Femur (tissue), 1 donor: Measurements from ENCODE around the gene ATP6V1G3.
A peak's percentile ranks its signal among the peaks of the same experiment; 100 is the strongest.
"Not testable (repeated sequence)": the region's sequence is repeated elsewhere in the genome, so short reads cannot be mapped to it uniquely, and the experiment has no call there.

Experiments
- DNase-seq: peaks from one replicate; pipeline ENCODE4 v3.0.0-alpha.2; 2017

ATP6V1G3 gene

GRCh38 chr1:198540580-198540979 lies at the start of gene ATP6V1G3:
Gene ATP6V1G3, minus strand, starts transcription at chr1:198540680. Its CDS starts 30 bp downstream, at chr1:198540650.
- DNase-seq = no peak

- no peak for DNase-seq
Observed at GRCh38 chr1:198588845-198589244, 48.4 kb upstream of the ATP6V1G3 start.

DNA sequence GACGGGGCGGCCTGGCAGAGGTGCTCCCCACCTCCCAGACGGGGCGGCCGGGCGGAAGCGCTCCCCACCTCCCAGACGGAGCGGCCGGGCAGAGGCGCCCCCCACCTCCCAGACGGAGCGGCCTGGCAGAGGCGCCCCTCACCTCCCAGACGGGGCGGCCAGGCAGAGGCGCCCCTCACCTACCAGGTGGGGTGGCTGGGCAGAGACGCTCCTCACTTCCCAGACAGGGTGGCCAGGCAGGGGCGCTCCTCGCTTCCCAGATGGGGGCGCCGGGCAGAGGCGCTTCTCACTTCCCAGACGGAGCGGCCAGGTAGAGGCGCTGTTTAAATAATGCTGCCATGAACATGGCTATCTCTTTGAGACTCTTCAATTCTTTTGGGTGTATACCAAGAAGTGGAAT lies 43.7 kb upstream of the ATP6V1G3 start:
- DNase-seq = no peak

- not testable (repeated sequence) for DNase-seq
Observed at GRCh38 chr1:198583209-198583802, 42.8 kb upstream of the ATP6V1G3 start.

DNA sequence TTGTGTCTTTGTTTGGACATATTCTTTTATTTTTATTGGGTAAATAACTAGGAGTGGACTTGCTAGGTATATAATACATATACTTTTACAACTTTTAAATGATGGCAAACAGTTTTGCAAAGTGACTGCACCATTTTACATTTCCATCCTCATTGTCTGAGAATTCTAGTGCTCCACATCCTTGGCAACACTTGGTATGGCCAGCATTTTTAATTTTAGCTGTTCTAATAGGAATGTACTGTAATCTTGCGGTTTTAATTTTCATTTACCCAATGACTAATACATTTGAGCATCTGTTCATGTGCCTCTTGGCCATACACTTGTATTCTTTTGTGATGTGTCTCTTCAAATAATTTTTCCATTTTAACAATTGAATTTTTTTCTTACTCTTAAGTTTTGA lies 37.0 kb upstream of the ATP6V1G3 start:
- DNase-seq = no peak

DNA sequence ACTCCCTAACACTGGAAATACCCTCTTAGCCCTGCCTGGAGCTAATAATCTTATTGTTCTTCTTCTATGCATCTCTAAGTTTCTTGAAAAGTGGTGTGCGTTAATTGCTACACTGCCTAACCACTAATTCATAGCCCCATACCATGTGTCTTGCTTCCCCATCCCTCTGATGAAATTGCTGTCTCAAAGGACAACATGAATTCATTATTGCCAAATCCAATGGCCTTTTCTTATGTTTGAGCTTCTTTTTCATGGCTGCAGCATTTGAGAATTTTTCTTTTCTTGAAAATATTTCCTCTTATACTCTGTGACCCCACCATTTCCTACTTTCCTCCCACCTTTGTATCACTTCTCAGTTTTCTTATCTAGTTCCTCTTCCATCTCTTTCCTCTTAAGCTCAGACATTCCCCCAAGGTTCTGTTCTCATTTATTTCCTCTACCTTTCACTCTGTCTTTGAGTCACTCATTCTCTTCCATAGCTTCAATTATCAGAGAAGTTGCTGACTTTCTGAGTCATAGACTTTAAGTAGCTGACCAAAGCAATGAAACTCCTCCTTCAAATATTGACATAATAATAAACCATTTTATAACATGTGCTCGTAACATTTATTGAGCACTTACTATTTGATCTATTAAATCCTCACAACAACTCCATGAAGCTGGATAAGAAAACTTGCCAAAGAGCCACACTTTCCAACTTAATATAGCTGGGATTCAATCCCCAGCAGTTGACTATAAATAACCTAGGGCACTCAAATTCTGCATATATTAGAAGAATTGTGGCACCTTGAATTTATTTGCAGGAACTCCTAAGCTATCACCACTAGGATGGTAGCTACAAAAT lies 35.5 kb upstream of the ATP6V1G3 start:
- no peak for DNase-seq

GRCh38 chr1:198575292-198575691 lies 34.8 kb upstream of the ATP6V1G3 start:
- DNase-seq = no peak

GRCh38 chr1:198574325-198574724 lies 33.8 kb upstream of the ATP6V1G3 start:
- DNase-seq = no peak

DNA sequence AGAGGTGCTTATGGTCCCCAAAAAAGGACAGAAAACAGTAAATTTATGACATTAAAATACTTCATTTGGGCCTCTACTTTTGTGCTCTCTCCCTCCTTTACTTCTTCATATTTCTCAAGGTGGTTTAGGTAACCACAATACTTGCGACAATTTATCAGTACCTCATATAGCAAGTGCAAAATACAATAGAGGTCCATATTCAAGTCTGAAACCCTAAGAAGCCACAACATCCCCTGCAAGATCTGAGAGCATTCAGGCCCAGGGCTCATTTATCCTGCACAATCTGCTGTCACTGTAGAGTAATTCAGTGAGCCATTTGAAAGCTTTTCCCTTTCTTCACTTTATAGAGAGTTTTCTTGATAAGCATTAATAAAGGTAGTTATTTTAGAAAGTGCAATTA lies 24.2 kb upstream of the ATP6V1G3 start:
- no peak for DNase-seq

- no peak for DNase-seq
Observed at GRCh38 chr1:198564157-198564556, 23.7 kb upstream of the ATP6V1G3 start.

DNA sequence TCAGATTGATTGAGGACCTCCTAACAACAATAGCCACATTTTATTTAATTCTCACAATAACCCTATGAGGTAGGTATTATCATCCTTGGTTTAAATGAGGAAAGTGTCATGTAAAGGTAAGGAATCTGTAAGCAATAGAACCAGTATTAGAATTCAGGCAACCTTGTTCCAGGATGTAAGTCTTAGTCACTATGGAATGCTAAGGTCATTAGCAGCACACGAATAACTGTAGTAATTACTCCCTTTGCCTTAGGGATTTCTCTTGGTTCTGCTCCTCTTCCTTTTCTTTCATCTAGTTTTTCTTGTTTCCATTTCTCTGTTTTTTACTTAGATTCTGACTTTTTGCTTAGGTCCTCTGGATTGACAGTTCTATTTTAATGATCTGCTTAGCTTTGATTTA lies 23.1 kb upstream of the ATP6V1G3 start:
- no peak for DNase-seq

DNA sequence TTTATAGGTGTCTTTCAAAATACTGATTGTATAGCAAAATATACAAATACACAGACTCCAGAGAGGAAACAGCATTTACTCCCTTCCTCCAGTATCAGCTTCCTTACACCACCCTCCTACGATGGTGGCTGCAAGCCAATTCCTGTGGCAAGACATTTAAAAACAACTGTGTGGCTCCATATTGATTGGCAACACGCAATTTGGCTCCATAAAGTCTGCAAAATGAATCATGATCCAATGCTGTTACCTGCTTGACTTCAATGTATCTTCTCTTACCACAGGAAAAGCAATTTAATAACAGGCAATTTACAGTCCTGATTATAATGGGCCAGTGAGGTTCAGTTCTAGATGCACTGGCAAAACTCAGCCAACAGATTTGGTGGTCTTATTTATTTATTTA lies 19.7 kb upstream of the ATP6V1G3 start:
- DNase-seq = no peak

- no peak for DNase-seq
Observed at GRCh38 chr1:198559362-198559761, 18.9 kb upstream of the ATP6V1G3 start.

GRCh38 chr1:198558402-198558801 lies 17.9 kb upstream of the ATP6V1G3 start:
- DNase-seq = no peak

- peak; percentile 50 for DNase-seq
Observed at GRCh38 chr1:198556971-198557370, 16.5 kb upstream of the ATP6V1G3 start.

DNA sequence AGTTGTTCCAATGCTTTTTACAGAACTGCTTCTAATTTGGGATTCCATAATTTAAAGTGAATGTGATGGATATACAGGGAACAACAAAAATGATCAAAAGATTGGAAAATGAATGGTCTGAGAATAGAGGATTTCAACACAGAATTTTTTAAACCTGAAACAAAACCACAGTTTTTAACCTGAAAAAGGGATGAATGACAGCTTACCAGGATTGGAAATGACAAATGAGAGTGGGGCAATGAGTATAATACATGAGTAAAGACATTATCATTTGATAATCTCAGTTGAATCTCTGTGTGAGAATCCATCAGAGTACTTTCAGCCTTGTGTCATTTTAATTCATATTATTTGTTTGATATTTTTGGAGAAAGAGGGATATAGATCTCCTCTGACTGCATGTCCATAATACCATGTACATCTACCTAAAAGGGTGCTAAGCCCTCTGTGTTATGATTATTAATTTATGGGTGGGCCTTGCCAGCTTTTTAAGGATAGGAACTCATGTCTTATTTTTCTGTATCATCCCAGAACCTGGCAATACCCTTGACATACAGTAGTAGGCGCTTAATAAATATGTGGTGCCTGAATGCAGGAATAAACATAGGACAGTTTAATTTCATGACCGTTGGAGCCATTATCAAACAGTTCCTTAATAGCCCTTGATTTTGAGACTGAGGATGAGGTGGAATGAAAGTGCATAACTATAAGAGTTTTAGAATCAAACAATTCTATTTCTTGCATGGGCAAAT lies 12.4 kb upstream of the ATP6V1G3 start:
- DNase-seq = no peak

DNA sequence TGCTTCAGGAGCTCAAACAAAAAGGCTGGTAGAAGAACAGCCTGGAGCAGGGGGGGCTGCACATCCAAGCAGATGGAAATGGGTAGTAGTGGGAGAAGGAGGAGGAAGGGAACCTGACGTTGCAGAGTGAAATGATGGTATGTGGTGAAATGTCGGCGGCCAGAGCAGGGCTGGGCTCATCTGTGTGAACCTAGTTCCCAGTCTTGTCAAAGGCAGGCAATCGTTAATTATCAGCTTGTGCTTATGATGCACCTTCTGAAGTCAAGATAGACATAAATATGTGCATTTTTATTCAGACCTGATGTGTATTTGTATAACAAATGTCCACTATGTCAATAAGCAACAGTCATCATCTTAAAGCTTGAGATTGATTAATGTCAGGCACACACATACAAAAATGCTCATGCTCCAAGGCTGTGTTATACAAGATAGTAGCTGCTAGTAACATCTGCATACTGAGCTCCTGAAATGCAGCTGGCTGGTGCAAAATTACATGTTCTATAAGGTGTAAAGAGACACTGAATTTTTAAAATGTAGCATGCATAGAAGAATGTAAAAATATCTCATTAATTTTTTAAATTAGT lies 10.6 kb upstream of the ATP6V1G3 start:
- no peak for DNase-seq

- no peak for DNase-seq
Observed at GRCh38 chr1:198549866-198550265, 9.4 kb upstream of the ATP6V1G3 start.

- no peak for DNase-seq
Observed at GRCh38 chr1:198548890-198549289, 8.4 kb upstream of the ATP6V1G3 start.

DNA sequence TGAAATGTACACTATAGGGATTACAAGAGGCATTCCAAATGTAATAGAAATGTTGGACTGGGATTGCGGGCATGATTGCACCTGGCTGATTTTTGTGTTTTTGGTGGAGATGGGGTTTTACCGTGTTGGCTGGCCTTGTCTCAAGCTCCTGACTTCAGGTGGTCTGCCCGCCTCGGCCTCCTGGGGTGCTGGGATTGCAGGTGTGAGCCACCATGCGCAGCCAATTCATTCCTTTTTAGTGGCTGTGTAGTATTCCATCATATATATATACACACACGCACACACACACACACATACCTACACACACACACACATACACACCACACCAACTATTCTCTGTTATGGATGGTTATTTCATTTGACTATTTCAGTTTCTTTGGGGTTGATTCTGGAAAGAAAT lies 4.7 kb upstream of the ATP6V1G3 start:
- DNase-seq = no peak

- DNase-seq = no peak
Observed at GRCh38 chr1:198544265-198544664, 3.8 kb upstream of the ATP6V1G3 start.

DNA sequence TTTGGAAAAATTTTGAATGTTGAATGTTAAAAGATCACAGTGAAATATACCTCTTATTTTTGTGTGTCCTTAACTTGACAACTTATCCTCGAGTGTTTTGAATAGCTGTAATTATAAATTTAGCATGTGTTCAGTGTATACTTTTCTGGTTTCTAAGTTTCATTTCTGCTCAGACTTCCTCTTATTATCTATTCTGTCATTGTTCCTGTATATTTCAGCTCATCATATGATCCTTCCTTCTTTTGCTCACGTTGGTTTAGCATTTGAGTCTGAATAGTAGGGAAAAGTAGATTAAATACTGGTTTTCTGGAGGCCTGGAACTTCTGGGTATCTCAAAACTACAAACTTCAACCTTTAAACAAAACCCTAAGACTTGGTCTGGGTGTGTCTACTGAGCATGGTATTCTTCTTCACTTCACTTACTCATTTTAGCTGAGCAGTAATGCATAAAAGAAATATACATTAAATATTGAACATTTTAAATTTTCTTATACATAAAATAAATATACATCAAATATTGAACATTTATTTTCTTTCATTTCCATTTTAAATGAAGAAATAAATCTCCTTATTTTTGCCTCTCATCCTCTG lies 3.3 kb upstream of the ATP6V1G3 start:
- DNase-seq = no peak

DNA sequence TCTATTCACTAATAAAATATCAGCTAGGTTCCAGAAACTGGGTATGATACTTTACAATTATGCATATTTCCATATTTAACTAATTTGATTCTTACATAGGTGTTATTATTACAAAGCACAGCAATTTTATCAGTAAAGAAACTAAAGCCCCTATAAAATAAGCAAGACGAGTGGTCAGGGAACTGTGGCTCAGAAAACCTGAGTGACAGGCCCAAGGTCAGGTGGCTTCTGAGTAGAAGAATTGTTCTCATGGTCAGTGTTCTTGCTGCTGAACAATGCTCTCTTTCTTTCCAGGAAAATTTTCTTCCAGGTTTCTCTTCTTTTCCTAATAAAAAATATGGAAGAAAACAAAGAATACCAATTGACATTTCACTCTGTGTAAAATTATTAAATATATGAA lies 2.2 kb upstream of the ATP6V1G3 start:
- no peak for DNase-seq
